ES-I3 (cell line): ENCODE measurements around the gene RPS6KA2.

Source experiments
- H3K36me3 ChIP-seq: 2 replicates; pipeline ENCODE4 v1.6.1; 2013; ENCODE audit warnings: mild to moderate bottlenecking, low read length, control low read depth, moderate library complexity; ENCODE audit not compliant: insufficient read depth
- H3K4me1 ChIP-seq: 2 replicates; pipeline ENCODE4 v1.6.1; 2013; ENCODE audit warnings: mild to moderate bottlenecking, control low read depth, low read length; ENCODE audit not compliant: insufficient read depth
- H3K9ac ChIP-seq: 2 replicates; pipeline ENCODE4 v1.6.1; 2013; ENCODE audit warnings: low read depth, mild to moderate bottlenecking, low read length, moderate library complexity
- H3K9me3 ChIP-seq: 2 replicates; pipeline ENCODE4 v1.6.1; 2013; ENCODE audit warnings: mild to moderate bottlenecking, low read length, moderate library complexity; ENCODE audit not compliant: control insufficient read depth, insufficient read depth

Gene RPS6KA2

DNA sequence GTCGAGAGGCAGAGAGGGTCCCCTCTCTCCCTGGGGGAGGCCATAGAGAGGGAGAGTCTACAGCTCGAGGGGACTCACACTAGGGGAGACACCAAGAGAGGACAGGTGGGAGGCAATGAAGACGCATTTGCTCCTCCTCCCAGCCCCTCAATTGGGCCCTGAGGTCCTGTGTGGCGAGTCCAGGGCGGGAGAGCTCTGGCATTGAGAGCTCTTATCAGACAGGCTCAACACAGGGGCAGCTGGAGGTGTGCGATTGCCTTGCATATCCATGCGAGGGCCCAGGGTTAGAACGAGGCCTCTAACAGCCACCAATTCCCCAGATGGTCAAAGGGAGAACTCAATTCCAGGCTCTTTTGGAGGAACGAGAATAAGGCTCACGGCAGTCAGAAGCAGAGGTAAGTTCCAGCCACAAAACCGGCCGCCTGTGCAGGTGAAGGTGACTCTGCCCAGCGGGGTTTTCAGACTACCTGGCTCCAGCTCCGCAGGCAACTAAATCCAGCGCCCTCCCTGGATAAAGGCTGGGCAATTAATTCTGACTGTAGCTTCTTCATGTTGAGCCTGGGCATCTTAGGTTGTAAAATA lies 150.3 kb downstream of the RPS6KA2 start:
- H3K9me3 ChIP-seq: no peaks in the 10 kb centered on the region
- no peaks in the 10 kb centered on the region for H3K4me1 ChIP-seq
- H3K36me3 ChIP-seq: no peaks in the 10 kb centered on the region
- H3K9ac ChIP-seq: no peak overlapping the region

DNA sequence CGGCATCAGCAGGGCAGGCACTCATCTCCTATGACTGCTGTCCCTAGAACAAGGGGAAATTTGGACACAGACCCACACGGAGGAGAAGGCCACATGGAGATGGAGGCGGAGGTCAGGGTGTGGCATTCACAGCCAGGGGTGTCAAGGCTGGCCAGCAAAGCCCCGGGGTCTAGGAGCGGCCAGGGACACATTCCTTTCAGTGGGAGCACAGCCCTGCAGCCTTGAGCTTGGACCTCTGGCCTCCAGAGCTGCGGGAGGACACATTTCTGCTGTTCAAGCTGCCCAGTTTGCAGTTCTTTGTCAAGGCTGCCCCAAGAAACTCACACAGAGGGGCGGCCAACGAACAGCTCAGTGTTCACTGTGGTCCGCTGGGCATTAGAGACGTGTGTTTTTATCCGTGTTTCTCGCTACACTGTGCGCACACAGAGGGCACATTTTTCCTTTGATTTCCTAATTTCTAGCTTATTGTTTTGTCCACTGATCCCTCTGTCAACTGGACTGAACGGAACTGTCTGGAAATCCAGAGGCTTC lies 150.9 kb downstream of the RPS6KA2 start:
- Histone ChIP-seq H3K9me3 (no peaks in the 10 kb centered on the region), H3K36me3 (no peaks in the 10 kb centered on the region), H3K9ac (no peak overlapping the region), H3K4me1 (no peaks in the 10 kb centered on the region)

DNA sequence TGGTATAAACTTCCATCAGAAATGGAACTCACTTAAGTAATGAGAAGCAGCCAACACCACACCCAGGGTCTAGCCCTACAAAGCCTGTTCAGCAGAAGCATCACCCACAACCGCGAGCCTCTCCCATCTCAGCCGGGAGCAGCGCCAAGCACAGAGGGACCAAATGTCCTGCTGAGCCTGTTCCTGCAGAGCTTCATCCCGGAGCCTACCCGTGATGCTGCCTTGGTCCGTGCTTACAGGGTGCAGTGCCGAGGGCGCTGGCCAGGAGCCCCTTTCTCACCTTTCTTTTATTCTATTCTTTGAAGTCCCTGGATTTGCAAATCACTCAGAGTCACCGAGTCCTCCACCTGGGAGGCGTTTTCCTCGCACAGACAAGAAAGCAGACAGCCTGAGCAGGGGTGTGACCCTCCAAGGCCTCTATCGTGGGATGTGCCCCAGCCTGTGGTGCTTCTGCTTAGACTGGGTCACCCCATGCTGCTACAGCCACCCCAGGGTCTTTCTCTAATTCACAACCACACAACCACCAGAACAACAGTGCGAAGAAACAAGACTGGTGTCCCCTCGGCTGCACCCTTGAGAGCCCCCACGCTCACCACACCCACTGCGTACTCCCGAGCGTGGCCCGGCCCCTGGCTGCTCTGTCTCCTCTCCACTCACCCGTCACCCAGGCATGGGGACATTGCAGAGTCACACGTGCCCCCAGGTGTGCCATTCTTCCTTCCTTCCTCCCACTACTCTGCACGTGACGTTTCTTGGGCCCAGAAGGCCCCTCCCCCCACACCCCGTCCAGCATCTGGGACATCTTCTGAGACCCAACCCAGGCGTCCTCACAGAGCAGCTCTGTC lies 152.1 kb downstream of the RPS6KA2 start:
- H3K9me3 ChIP-seq: no peaks in the 10 kb centered on the region
- no peaks in the 10 kb centered on the region for H3K36me3 ChIP-seq
- no peak overlapping the region for H3K9ac ChIP-seq
- no peaks in the 10 kb centered on the region for H3K4me1 ChIP-seq

DNA sequence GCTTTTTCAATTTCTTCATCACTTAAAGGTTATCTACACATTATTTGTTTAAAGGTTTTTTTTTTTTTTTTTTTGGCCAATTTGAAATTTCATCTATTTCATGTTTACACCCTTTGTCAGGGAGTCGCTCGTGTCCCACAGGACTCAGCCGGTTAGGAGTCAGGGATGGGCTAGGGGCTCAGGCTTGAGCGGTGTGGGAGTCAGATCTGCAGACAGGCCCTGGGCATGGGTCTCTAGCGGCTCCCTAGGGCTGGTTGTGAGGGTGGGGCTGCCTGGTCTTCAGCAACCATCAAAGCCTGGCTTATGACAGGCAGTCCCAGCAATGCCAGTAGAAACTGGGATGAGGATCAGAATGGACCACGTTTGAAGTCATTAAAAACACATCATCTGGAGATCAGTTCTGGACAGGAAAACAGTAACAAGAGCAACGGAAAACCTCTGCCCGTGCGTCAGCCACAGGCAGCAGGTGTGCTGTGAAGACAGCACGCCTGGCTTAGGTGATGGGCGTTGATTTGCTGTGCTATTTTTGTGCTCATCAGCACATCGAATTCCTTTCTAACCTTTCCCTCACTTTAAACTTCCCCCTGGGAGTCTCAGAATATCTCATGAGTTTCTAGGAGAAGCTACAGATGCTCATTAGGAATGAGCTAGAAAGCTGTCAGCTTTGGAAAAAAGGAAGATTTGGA lies 153.0 kb downstream of the RPS6KA2 start:
- Histone ChIP-seq H3K9me3 (no peaks in the 10 kb centered on the region), H3K4me1 (no peaks in the 10 kb centered on the region), H3K9ac (no peak overlapping the region), H3K36me3 (no peaks in the 10 kb centered on the region)

DNA sequence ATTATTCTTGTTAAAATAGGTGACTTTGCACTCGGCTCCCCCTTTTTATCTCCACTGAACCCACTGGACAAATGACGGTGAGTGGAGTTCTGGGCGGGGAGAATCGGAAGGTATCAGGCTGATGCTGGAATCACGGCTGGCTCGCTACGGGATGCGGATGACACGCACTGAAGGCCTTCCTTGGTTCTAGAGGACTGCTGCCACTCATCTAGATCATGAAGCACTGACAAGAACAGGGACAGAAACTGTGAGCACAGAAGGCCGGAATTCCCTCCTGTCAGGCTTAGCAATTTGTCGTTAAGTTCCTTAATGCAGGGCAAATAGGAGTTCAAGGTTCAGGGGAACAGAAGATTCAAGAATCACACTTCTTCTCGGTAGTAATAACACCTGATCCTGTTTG lies 154.4 kb downstream of the RPS6KA2 start:
- H3K4me1 ChIP-seq: no peaks in the 10 kb centered on the region

DNA sequence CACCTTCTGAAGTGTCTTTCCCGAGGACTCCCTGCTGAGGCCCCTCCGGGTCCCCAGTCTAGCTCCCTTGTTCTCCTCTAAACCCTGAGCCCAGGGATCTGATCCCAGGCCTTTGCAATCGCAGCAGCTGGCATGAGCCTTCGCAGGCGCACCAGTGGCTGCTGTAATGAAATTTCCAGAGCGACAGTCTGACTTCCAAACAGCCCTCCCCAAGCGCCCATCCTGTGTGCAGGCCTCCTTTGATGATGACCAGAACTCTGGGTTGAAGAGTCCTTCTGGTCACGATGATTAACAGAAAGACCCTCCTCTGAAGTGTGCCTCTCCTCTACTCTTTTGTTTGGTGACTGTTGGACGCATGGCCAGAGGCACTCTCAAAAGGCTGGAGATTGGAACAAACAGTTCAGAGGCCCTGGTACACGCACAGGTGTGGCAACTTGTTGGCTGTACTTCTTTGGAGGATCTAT lies 155.2 kb downstream of the RPS6KA2 start:
- H3K9ac ChIP-seq: no peak overlapping the region
- no peaks in the 10 kb centered on the region for H3K36me3 ChIP-seq
- H3K9me3 ChIP-seq: no peaks in the 10 kb centered on the region
- no peaks in the 10 kb centered on the region for H3K4me1 ChIP-seq

More for the DNA sequence above, 154.4 kb downstream of the RPS6KA2 start:
- Histone ChIP-seq H3K9ac (no peak overlapping the region), H3K9me3 (no peaks in the 10 kb centered on the region), H3K36me3 (no peaks in the 10 kb centered on the region)

DNA sequence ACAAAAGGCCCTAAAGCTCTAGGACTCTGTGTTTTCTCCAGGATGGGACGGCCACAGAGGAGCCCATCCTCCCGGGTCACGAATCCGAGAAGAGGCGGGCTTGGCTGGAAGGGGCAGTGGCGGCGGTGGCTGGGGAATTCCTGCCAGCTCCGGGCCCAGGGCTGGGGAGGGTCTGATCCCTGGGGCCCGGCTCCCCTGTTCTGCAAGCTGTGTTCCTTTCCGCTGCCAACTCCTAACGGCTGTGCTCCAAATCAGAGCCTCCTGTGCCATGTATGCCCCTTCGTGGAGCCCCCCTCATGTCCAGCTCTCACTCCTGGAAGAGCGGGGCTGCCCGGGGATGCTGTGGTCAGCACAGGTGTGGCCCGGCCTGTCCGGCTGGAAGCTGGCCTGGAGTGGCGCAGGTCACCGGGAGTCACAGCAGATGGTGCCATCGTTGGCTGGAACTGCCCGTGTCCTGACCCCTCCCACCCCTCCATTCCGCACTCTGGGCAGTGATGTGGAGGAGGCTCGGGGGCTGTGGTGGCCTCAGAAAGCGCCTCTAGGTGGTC lies 156.1 kb downstream of the RPS6KA2 start:
- Histone ChIP-seq H3K9me3 (no peaks in the 10 kb centered on the region), H3K36me3 (no peaks in the 10 kb centered on the region), H3K9ac (no peak overlapping the region), H3K4me1 (no peaks in the 10 kb centered on the region)

DNA sequence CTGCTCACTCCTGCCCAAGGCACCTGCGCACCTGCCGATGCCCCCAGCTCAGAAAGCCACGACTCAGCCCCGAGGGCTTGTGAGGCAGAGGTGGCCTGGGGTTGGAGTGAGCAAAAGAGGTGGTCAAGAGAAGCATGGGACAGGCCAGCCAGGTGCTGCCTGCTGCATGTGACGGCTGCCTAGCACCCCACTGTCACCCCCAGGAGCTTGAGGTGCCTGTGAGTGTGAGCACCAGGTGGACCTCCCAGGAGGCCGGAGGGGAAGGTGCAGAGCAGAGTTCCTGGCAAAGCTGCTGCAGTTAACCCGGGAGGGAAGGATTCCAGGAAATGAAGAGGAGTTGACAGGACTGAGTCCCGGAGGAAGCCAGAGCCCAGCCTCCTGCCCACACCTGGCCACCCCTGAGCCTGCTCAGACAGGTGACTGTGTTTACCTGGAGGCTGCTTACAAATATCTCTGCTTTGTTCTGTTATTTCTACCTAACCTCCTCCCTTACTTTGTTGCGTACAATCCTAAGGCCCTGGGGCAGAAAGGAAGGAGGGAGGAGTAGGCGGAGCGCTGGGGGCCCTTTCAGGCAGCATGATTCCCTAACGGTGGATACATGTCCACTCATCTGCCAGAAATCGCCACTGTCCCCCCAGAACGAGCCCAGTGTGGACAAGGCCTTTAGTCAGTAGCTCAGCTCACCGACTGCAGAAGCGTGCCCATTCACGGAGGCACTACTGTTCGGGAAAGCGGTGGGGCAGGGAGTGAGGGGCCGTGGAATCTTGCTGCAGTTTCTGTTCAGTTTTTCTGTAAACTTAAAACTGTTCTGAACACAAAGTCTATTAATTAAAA lies 156.8 kb downstream of the RPS6KA2 start:
- H3K36me3 ChIP-seq: no peaks in the 10 kb centered on the region
- no peaks in the 10 kb centered on the region for H3K9me3 ChIP-seq
- H3K9ac ChIP-seq: no peak overlapping the region
- no peaks in the 10 kb centered on the region for H3K4me1 ChIP-seq

DNA sequence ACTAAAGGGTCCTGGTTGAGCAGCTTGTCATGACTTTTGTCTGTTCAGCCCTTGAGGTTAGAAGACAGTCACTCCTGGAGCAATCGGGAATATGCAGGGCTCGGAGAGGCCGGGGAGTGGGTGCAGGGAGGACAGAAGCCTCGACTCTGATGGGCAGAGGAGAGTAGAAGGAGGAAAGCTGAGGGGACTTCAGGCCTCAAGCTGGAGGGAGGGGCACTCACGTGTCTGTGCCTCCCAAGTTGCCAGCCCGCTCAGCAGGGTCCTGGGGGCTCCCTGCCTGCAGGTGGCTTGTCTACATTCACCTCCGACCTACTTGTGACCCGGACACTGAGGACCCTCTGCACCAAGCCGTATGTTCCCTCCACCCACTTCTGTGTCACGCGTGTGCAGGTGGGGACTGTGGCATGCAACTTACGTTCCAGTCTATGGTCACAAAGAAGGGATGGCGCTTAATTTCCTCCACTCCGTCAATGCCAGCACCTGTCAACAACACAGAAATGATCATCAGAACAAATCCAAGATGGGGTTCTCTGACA lies 157.6 kb downstream of the RPS6KA2 start:
- Histone ChIP-seq H3K4me1 (no peaks in the 10 kb centered on the region), H3K9ac (no peak overlapping the region), H3K36me3 (no peaks in the 10 kb centered on the region), H3K9me3 (no peaks in the 10 kb centered on the region)

DNA sequence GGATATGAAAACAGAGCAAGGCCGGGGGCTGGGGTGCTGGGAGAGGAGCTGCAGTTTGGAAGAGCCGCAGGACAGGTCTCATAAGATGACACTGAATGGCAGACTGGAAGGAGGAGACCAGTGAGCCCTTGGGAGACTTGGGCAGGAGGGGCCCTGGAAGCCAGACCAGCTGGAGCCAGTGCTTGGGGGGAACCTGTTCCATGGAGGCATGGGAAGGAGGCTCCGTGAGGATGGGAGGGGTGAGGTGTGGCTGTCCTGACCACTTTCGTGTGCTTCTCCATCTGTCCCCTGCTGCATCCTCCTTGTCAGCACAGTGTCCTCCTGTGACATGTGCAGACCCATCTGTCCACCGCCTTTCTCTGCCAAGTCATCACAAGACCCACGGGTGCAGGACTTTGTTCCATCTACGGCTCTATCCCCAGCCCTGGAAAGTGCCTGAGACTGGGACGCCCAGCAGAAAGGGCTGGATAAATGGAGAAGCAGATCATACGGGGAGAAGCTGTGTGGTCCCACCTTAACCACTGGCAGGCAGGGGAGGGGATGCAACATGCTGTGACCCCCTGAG lies 159.5 kb downstream of the RPS6KA2 start:
- Histone ChIP-seq H3K36me3 (no peaks in the 10 kb centered on the region), H3K9ac (no peak overlapping the region), H3K9me3 (no peaks in the 10 kb centered on the region), H3K4me1 (no peaks in the 10 kb centered on the region)

DNA sequence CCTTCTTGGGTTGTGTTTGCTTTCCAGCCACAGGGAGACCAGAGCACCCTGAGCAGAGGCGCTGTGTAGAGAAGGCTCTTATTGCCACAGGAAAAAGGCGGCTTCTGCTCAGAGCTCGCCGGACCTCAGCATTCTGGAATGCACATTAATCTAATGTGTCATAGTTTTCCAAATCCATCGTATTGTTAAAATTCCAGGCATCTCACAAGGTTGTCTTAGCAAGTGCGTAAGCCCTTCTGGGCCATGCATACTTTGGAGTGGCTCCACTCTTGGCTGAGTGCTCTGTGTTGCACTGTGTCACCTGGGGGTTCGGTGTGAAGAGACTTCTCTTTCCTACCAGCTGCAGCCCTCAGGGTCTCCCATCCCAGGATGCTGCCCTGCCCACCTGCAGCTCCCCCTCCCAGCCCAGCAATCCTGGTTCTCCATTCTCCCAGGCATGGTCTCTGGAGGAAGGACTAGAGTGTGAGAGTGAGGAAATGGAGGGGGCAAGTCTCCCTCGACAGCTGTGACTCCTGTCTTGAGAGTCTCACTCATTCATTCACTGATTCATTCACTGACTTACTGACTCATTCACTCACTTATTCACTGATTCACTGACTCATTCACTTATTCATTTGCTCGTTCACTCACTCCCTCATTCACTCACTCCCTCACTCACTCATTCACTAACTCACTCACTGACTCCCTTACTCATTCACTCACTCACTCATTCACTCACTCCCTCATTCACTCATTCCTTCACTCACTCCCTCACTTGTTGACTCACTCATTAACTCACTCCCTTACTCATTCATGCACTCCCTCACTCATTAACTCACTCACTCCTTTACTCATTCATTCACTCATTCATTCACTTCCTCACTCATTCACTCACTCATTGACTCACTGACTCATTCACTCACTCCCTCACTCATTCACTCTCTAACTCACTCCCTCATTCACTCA lies 160.6 kb downstream of the RPS6KA2 start:
- Histone ChIP-seq H3K4me1 (no peaks in the 10 kb centered on the region), H3K36me3 (no peaks in the 10 kb centered on the region), H3K9ac (no peak overlapping the region), H3K9me3 (no peaks in the 10 kb centered on the region)

DNA sequence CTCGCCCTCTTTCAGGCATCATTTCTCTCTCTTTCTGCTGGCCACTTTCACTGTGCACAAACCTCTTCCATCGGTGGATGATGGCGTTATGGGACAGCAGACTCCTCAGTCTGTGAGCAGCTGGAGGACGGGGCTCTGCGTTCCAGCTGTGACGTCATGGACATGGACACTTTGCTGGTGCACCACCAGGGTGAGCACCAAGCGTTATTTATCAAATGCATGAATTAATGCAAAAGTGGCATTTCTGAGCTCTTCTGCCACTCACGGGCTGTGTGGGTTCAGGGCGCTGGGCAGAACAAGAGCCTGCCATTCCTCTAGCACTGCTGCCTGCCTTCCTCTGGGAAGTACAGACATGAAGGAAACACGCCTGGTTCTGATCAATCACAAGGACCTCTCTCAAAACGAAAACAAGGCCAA lies 161.4 kb downstream of the RPS6KA2 start:
- Histone ChIP-seq H3K36me3 (no peaks in the 10 kb centered on the region), H3K9me3 (no peaks in the 10 kb centered on the region), H3K9ac (no peak overlapping the region), H3K4me1 (no peaks in the 10 kb centered on the region)
